HG03066 (cell line): ENCODE results near the gene PCNT.
"Not testable (repeated sequence)": the region's sequence is repeated elsewhere in the genome, so short reads cannot be mapped to it uniquely, and the experiment has no call there.

Source experiments
- ATAC-seq: cut with Tn5 transposase; IDR thresholded peaks from one replicate; pipeline ENCODE4 v1.9.1; 2021; ENCODE audit warnings: low read depth; ENCODE audit not compliant: unreplicated experiment

The PCNT gene

GRCh38 chr21:46397993-46398392 lies 74.0 kb downstream of the PCNT start:
- no peak for ATAC-seq

GRCh38 chr21:46399129-46399528 lies 75.2 kb downstream of the PCNT start:
- no peak for ATAC-seq

GRCh38 chr21:46399686-46400085 lies 75.7 kb downstream of the PCNT start:
- ATAC-seq: no peak

GRCh38 chr21:46401186-46401910 lies 77.4 kb downstream of the PCNT start:
- ATAC-seq: no peak

GRCh38 chr21:46402421-46402820 lies 78.5 kb downstream of the PCNT start:
- ATAC-seq: no peak

GRCh38 chr21:46403234-46403811 lies 79.4 kb downstream of the PCNT start:
- not testable (repeated sequence) for ATAC-seq

- no peak for ATAC-seq
Observed at GRCh38 chr21:46404306-46404705, 80.3 kb downstream of the PCNT start.

GRCh38 chr21:46406001-46406400 lies 82.0 kb downstream of the PCNT start:
- no peak for ATAC-seq

GRCh38 chr21:46409641-46410406 lies 85.9 kb downstream of the PCNT start:
- ATAC-seq: no peak

GRCh38 chr21:46410516-46410915 lies 86.6 kb downstream of the PCNT start:
- no peak for ATAC-seq

- no peak for ATAC-seq
Observed at GRCh38 chr21:46411236-46411635, 87.3 kb downstream of the PCNT start.

- ATAC-seq: no peak
Observed at GRCh38 chr21:46411691-46412090, 87.7 kb downstream of the PCNT start.

- no peak for ATAC-seq
Observed at GRCh38 chr21:46412521-46413364, 88.8 kb downstream of the PCNT start.

- ATAC-seq: no peak
Observed at GRCh38 chr21:46413365-46413696, 89.4 kb downstream of the PCNT start.

- no peak for ATAC-seq
Observed at GRCh38 chr21:46414965-46415275, 91.0 kb downstream of the PCNT start.

GRCh38 chr21:46416551-46416950 lies 92.6 kb downstream of the PCNT start:
- no peak for ATAC-seq

- no peak for ATAC-seq
Observed at GRCh38 chr21:46418265-46418946, 94.5 kb downstream of the PCNT start.

GRCh38 chr21:46420241-46421190 lies 96.6 kb downstream of the PCNT start:
- no peak for ATAC-seq

- no peak for ATAC-seq
Observed at GRCh38 chr21:46421191-46421750, 97.3 kb downstream of the PCNT start.
